NB4 (cell line): Measurements from ENCODE around the gene TNFSF15.

Experiments used
- CTCF ChIP-seq: IDR thresholded peaks from one replicate; pipeline ENCODE4 v1.5.1; 2012; ENCODE audit warnings: low read depth, low read length
- MYC ChIP-seq: IDR thresholded peaks from 2 replicates; pipeline ENCODE4 v1.6.1; 2011; ENCODE audit warnings: low read depth, low read length
- POLR2A ChIP-seq: IDR thresholded peaks from 2 replicates; pipeline ENCODE4 v1.6.1; 2011; ENCODE audit warnings: mild to moderate bottlenecking; ENCODE audit not compliant: insufficient read length; ENCODE audit errors: extremely low read depth

- no peak for TF ChIP-seq CTCF
- no peak for TF ChIP-seq MYC
- TF ChIP-seq POLR2A: no peak
Observed at GRCh38 chr9:114789006-114789405, 16.8 kb downstream of the TNFSF15 start.
